DMS79 (cell line): ENCODE measurements around the gene ADGRB3.

ENCODE experiments used
- DNase-seq: peaks from one replicate; lab custom pipeline; 2025; lab: John Stamatoyannopoulos, UW

The ADGRB3 gene

DNA sequence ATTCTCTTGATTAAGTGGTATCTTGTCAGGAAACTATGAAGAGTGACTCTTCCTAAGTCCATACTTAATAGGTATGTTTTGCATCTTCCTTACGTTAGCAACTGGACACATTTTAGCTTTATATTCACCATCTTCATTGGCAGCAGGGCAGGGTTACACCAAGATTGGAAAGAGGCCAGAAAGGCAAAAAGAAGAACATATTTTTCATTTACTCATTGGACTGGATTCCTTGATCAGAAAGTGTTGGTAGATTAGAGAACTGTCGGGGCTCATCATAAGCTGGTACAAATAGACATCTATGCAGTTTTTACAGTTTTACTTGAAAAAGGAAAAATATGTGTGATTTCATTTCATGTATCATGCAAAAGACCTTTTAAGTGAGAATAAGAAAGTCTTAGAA lies 696.8 kb downstream of the ADGRB3 start:
- no peak for DNase-seq

DNA sequence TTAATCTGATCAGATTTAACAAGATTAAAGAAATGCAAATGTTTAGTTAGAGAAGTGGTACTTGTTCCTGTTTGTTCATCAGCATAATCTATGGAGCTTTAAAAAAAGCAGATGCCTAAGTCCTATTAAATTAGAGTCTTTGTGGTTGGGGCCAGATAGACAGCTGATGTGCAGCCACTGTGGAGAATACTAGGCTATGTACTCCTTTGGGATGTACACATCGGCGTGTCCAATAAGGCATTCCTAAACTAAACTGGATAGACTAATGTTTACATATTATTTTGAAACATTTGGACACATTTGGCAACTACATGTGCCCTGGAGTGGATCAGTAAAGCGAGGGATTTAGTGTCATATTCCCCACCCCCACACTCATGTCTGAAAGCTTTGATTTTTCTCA lies 702.2 kb downstream of the ADGRB3 start:
- no peak for DNase-seq

DNA sequence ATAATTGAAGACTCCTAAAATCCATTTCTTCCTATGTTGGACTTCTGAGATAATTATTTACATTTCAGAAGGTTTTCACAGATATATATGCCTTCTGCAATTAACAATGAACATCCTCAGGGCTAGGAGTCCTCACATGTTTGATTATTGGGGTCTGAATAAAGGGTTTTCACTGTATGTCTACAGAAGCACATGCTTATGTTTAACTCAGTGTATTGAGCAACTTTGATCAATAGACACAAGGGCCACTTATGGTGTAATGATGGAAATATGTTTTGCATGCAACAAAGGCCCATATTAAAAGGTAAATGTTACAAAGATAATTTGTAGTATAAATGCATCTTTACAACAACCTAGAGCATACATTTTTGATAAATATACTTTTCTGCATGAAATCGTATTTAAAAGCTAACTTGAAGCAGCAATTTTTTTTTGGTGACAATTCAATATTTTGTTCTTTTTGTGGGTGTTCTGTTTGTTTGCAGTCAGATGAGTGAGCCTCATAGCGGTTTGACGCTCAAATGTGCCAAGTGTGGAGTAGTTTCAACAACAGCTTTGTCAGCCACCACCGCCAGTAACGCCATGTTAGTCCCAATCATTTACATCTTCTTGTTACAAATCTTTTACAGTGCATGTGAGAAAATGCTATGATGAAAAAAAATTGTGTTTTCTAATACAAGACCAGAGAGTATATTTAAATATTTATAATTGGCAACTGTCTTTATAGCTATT lies 703.5 kb downstream of the ADGRB3 start:
- DNase-seq = no peak

DNA sequence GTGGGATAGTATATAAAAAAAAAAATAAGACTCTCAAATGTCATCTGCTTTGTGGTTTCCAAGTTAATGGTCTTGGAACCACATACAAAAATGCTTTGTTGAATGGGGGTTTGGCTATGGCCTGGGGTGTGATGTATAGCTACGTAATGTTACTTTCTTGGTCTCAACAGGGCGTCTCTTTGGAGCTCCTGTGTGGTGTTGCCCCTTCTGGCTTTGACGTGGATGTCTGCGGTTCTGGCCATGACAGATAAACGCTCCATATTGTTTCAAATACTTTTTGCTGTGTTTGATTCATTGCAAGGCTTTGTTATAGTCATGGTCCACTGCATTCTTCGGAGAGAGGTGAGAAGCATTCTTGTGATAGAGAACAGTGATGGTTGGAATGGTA lies 704.1 kb downstream of the ADGRB3 start:
- DNase-seq = no peak

DNA sequence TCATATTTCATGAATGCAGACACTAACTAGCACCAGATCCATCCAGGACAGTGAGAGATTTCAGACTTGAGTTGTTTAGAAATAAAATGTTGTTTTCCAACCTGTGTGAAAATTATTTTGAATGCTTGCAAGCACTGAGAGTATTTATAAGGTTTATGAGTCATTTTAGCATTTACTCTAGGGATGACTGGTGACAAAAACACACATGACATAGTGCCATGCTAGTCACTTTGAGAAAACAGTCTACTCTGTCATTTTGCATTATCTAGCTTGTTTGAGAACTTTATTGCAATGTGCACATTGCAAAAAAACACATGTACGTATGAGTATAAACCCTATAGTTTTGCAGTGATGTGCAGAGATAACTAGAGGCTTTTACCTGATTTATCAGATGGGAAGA lies 705.1 kb downstream of the ADGRB3 start:
- no peak for DNase-seq

DNA sequence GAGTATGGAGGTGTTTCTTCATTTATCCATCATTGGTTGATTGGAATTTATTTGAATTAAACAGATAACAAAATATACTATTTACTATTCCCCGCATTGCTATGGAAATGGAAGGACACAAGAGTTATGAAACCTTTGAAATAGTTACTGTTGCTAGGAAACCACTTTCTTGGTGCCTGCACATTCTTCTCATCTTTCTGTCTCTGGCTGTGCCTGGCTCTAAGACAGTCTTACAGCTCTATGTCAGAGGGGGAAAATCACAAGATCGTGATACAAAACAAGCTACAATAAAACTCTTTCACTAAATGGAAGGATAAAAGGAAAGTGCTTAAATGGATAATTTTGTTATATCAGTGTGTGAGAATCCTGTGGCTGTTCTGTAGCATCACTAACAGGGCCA lies 708.8 kb downstream of the ADGRB3 start:
- no peak for DNase-seq

DNA sequence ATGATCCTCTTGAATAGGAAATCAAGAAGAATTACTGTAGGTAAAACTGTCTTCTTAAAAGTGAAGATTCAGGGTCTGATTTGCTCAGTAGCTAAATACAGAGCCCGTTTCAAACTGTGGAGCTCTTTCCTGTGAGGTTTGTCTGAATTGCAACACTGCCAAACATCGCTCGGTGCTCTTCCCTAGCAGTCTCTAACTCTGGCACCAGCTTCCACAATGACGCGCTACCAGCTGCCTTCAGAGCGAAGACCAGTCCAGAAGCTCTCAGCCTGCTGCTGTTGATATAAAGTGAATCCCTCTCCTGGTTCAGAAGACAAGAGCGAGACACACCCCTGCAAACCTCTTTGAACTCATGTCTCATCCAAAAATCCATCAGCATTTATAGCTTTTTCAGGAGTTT lies 714.7 kb downstream of the ADGRB3 start:
- DNase-seq = no peak

DNA sequence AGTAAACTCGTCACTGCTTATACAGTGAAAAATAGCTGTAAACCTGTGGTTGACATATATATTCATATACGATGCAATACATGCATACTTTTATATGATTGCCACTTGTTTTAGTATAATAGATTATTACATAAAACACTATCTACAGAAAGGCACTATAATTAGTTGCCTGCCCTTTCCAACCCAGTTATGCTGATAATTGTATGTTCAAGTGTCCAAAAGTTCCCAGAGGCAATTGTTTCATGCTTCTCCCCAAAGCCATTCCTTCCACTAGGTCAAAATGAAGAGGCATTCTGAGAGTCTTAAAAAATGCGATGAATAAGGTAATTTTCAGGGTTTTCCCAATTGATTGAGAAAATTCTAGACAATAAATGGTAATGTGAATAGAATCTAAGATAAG lies 727.1 kb downstream of the ADGRB3 start:
- no peak for DNase-seq

DNA sequence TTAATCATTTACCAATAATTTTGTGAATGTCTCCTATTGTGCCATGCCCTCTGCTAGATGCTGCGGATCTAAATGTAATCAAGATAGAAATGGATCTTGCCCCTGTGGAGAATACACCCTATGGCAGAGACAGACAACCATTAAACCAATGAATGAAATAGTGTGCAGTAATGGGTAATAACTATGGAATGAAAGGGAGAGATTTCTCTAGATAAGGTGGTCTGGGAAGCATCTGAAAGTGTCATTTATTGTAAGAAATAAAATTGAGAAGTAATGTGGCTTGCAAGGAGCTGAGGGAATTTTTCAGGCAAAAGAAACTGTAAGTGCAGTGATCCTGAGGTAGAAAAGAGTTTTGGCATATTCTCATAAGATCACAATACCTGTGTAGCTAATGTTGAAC lies 731.7 kb downstream of the ADGRB3 start:
- no peak for DNase-seq

DNA sequence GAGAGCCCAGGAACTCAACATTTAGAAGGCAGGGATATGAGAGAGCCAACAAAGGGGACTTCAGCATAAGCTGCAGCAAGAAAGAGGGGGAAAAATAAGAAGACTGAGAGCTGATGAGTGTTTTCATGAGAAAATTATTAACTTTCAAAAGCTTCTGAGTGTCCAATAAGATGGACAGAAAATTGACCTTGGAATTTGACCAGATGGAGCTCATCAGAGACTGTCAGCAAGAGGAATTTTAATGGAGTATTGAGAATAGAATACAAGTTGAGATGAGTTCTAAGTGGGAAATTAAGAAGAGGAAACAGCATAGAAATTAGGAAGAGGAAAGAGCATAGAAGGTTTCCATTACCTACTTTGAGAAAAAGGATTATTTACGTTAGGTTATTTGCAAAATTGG lies 733.5 kb downstream of the ADGRB3 start:
- no peak for DNase-seq

DNA sequence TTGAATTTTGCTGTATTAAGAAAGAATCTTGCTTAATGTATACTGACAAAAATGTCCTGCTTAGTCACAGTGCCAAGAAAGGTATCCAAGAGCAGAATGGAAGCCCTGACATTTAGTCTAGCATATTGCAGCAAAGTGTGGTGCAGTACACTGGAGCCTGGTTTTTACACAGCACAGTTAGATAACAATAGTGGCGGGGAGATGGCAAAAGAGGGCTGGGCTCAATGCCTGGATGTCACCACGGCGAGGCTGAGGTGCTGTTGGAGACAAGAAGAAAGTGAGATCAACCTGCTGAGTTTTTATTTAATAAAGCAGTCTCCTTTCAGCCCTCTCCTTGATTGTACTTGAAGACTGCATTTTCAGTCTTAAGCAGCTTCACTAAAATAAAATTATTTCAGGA lies 735.7 kb downstream of the ADGRB3 start:
- DNase-seq = no peak

DNA sequence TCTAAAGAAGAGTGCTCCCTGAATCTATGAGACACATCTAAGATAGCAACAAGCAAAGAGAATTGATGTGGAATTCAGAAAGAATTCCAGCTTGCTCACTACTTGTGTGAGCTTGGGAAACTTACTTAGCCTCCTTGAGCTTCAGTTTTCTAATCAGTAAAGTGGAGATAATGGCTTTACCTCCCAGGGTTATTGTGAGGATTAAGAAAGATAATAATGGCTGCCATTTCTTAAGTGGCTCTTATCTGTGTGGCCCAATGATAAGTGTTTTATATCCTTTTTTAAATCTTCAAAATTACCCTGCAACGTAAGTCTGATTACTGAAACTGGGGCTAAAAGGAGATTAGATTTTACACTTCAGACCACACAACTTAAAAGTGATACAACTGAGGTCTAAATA lies 743.2 kb downstream of the ADGRB3 start:
- no peak for DNase-seq

DNA sequence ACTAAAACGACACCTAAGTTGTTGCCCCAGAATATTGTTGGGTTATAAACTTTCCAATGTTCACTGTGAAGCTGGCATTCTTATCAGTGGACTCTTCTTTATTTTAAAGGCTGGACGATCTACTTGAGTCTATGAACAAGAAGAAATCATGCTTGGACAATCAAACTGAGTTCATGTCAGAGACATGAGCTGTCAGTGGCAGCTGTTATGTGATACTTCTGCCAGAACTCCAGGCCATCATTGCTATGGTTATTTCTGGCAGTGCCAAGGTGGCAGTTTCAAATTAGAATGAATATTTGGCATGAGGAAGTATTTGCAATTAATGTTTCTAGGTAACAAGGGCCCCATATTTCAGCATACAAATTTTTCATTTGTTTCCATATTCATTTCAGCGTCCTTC lies 744.4 kb downstream of the ADGRB3 start:
- DNase-seq = no peak

DNA sequence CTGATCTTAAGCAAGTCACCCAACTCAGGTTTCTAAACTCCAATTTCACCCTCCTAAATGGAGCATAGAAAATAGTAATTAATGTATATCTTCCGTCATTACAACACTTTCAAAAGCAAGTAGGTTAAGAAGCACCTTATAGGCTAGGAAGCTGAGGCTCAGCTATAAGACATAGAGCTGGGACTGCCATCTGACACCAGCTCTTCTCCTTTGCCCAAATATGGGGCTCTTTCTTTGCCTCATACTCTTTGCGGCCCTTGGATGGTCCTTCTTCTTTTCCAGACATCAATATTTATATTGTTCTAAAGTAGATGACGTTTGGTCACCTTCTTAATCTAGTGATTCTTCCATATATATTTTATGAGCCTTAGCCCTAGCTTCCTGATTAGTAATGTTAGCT lies 748.5 kb downstream of the ADGRB3 start:
- no peak for DNase-seq

DNA sequence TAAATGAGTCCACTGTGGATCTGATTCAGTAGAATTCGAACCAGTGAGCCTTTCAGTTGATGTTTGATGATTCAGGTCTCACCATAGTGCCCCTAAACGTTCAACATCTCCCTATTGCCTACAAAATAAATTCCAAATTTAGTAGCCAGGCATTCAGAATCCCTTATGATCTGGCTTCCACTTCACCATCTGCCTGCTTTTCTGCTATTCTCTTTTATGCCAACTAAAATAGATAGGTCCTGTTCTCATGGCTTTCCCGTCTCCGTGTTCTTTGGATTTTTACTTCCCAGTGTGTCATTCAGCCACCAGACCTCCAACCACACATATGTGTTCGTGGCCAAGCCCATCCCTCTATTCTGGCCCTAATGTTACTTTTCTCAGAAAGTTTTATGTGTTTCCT lies 751.3 kb downstream of the ADGRB3 start:
- DNase-seq = no peak

DNA sequence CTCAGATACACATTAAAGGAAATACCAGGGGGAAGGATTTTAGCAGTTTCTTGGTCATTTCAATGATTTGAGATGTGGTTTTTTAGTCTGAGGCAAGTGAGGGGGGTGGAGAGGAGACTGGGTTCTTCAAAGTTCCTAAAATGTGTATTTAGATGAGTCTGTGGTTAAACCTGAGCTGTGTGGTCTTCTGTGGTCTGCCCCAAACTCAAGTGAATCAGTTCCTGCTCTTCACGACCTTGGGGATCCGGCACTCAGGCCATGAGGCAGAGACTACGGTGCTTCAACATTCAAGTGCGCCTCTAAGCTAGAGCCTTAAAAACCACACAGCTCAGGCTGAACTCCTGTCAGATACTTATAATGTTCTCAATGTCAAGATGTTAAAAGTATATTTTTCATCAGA lies 755.0 kb downstream of the ADGRB3 start:
- DNase-seq = peak; percentile 12

DNA sequence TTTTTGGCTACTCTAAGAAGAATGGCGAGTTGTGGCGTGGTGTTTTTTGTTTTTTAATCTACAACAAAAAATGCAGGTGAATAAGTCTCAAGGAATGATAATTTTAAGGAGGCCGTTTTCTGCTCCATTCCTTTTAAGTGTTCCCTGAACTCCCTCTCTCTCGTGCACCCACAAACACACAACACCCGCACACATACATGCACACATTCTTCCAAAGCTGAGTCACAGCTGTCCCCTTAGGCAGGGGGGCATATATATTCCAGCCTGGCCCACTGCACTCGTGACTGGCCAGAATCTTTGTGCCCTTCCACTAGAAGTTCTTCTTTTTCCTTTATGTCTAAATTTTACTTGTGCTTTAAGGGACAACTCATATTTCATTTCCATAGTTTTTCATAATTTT lies 756.0 kb downstream of the ADGRB3 start:
- no peak for DNase-seq

DNA sequence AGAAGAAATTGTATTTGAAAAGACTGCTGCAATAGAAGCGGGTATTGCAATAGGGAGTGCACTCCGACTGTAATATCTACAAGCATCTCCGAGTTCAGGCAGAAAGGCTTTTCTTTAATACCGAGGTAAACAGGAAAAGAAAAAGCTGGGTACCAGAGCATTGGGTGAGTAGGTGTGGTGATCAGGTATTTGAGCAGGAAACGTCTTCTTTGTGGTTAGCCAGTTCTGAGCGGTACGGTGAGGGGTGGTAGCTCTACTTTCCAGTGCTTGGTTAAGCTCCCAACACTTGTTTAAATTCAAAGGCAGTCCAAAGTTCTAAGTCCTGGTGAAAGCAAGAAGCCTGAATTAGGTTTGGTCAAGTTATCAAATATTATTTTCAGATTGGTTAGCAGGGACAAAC lies 757.7 kb downstream of the ADGRB3 start:
- DNase-seq = no peak

DNA sequence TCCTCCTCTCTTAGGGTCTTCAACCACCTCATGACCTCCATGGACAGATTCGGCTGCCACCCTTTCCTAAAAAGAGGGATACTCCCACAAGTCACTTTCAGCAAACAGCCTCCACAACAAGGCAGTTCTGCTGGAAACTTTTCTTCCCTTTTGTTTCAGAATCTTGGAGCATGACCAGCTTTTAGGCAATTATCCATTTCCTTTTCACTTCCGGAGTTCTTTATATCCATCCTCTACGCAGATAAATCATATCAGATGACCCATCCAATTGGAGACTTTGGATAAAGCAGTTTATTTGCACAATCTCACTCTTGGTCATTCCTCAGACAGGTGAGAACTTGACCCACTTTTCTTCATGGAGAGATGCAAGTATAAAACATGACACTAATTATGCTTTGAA lies 763.2 kb downstream of the ADGRB3 start:
- DNase-seq = no peak

DNA sequence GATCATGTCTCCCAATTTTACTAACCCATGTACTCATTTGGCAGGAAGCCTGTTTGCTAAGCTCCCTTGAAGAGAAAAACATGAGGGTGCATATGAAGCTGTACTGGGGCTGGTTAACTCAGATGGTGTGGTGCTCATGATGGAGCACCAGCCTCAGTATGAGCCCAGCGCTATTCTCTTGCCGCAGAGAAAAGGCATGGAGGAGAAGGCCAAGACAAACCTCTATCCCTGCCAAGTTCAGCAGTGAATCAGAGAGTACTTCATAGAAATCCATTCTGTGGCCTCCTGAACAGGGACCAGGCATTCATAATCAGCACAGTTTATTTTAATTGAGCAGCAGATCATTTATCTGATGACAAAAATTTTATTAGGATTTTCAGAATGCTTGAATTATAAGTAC lies 763.6 kb downstream of the ADGRB3 start:
- no peak for DNase-seq

DNA sequence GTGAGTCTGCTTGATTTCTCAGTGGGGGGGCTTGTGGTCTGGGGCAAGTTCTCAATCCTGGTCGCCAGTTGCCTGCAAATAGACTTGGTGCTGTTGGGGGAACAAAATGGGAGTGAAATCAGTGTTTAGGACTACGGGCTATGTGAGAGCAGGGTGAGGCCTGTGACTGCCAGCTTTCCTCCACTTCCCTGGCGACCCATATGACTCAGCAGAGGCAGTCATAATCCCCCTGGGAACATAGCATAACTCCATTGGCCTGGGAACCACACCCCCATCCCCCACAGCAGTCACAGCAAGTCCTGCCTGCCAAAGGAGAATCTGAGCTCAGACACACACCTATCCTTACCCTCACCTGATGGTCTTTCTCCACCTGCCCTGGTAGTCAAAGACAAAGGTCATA lies 773.8 kb downstream of the ADGRB3 start:
- no peak for DNase-seq

DNA sequence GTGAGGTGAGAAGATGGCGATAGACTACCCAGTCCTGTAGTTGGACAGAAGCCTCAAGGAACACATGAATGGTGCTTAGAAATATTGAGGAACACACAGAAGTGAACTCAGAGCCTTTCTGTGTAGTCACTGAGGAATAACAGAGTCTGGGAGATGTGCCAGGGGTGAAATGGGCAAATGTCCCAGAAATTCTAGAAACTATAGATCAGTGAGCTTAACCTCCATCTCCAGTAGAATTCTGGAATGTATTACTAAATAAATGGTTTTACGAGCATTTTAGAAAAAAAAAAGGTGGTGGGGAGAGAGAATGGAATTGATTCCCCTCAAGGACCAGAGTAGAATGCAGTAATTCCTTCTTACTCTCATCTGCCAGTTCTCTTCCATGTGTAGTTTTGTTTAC lies 781.7 kb downstream of the ADGRB3 start:
- peak; percentile 1 for DNase-seq

DNA sequence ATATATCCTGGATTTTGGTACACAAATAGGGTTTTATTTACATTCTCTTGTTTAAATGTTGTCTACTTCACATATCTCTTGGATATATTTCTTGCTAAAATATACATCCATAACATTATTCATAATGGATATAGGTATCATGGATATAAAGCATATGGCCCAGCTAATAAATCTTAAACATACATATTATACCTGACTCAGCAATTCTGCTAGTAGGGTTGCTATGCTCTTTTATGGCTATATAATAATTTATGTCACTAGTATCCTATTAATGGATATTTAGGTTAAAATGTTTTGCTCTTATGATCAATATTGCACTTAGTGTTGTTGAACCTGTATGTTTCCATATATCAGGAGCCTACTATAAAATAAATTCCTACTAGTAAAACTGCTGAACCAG lies 786.2 kb downstream of the ADGRB3 start:
- no peak for DNase-seq

DNA sequence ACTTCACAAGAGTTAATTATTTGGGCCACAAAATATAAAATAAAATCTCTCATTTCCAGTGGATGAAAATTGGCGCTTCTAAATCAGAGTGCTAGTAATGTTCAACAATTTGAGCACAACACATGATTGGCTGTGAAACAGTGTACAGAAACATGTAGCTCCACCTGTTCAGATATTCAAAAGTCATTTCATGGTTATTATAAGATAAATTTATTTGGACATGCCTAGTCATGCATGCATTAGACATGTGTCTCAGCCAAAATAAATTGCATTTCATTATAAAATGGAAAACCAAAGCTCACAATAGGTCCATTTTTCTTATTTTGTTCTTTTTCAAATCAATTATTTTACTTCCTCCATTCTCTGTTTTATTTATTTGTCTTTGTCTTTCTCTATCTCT lies 786.9 kb downstream of the ADGRB3 start:
- DNase-seq = no peak

DNA sequence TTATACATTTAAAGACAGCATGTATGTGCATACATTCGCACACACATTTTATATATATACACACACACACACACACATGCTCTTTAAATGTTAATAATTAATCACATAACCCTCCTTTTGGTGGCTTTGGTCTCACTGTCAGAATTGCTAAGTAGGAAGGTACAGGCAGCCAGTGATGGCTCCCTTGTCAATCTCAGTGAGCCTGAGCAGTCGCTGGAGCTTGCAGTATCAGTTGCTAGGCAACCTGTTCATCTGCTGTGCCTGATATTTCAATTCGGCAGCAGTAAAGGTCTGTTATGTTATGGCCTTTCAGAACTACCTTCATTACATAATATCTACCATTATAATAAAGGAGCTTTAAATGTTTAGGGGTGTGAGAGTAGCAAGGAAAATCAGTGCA lies 787.4 kb downstream of the ADGRB3 start:
- no peak for DNase-seq
